HG03045 (cell line): ENCODE measurements around the gene COL16A1.

Experiments used
- ATAC-seq: cut with Tn5 transposase; IDR thresholded peaks from one replicate; pipeline ENCODE4 v1.9.1; 2021; ENCODE audit warnings: mild to moderate bottlenecking, moderate library complexity; ENCODE audit not compliant: unreplicated experiment

COL16A1 gene

GRCh38 chr1:31614414-31615005 is 89.3 kb downstream of the COL16A1 start:
- ATAC-seq, result no peak

- no peak for ATAC-seq
Observed at GRCh38 chr1:31609514-31610118, 94.2 kb downstream of the COL16A1 start.

- ATAC-seq, result no peak
Observed at GRCh38 chr1:31607360-31607759, 96.5 kb downstream of the COL16A1 start.

- peak; percentile 75 for ATAC-seq
Observed at GRCh38 chr1:31605908-31606427, 97.8 kb downstream of the COL16A1 start.
